Fibroblast of lung (primary cell): Measurements from ENCODE around the gene TMEM94.

ENCODE experiments used
- CTCF ChIP-seq, 2 donors: IDR thresholded peaks in 1 of 2; conservative IDR thresholded peaks in 1 of 2; 1 replicate in 1 of 2; 2 replicates in 1 of 2; pipeline ENCODE4 v1.5.1; 2011 to 2012; ENCODE audit warnings: low read length in 2 of 2, control low read depth in 1 of 2, inconsistent platforms in 1 of 2, low read depth in 1 of 2, mild to moderate bottlenecking in 1 of 2
- EZH2 ChIP-seq: IDR thresholded peaks from 2 replicates; pipeline ENCODE4 v1.5.1; 2012; ENCODE audit warnings: low read length, control low read depth, mild to moderate bottlenecking; ENCODE audit errors: missing control alignments

- TF ChIP-seq CTCF (conservative IDR thresholded peaks at IDR 0.05 in 1 of 2, IDR thresholded peaks at IDR 0.05 in 1 of 2; ENCODE audit: low read depth in 1 of 2, low read length in 2 of 2), result no peak
- TF ChIP-seq EZH2, result no peak
Observed at GRCh38 chr17:75506888-75507287, 50.5 kb downstream of the TMEM94 start.
